ENCODE measurements around the gene TROAP.

DNA sequence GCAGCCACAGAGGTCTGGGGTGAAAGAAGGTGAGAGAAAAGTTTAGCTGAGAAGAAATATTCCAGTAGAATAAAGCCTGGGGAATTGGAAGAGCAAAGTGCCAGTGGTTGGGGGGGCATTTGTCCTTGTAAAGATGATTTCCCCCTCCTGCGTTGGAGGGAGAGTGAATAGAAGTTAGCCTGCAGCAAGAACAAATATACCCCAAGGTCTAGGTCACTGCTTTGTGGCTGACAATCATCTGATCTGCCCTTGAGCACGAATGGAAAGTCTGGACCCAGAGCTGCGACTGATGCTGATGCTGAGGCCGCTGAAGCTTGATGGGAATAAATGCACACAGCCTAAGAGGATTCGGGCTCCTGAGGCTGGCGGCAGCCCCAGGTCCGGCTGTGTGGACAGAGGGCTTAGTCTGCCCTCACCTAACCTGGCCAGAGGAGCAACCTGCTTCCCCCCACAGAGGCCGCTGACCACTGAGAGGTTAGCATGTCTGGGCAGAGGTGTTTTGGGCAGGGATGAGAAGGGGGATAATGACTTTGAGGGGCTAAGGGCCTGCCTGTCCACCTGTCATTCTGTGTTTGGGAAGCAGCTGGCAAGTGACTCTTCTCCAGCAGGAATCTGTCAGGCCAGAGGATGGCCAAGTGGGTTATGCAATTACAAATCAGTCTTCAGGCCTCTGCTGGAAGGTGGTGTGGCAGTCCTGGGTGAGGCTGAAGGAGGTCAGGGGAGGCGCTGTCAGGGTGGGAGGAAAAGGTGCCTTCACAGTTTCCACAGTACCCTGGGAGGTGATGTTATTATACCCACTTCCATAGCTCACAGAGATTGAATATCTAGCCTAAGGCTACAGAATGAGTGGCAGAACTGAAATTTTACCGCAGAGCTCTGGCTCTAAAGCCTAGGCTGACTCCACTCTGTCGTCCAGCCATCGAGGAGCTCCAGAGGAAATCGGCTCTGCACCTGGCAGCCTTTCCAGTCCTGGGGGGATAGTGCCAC is 46.5 kb upstream of the TROAP start:
- TF ChIP-seq, protein P1, sequence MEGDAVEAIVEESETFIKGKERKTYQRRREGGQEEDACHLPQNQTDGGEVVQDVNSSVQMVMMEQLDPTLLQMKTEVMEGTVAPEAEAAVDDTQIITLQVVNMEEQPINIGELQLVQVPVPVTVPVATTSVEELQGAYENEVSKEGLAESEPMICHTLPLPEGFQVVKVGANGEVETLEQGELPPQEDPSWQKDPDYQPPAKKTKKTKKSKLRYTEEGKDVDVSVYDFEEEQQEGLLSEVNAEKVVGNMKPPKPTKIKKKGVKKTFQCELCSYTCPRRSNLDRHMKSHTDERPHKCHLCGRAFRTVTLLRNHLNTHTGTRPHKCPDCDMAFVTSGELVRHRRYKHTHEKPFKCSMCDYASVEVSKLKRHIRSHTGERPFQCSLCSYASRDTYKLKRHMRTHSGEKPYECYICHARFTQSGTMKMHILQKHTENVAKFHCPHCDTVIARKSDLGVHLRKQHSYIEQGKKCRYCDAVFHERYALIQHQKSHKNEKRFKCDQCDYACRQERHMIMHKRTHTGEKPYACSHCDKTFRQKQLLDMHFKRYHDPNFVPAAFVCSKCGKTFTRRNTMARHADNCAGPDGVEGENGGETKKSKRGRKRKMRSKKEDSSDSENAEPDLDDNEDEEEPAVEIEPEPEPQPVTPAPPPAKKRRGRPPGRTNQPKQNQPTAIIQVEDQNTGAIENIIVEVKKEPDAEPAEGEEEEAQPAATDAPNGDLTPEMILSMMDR (IDR thresholded peaks at IDR 0.05): no peak
- TF ChIP-seq EZH2 (IDR thresholded peaks at IDR 0.05): no peak
- TF ChIP-seq EZH2phosphoT487 (IDR thresholded peaks at IDR 0.05): no peak

Data from neural progenitor cell (in vitro differentiated cells).